GM18909 (cell line): Measurements from ENCODE around the gene CYP1A2.

Source experiments
- ATAC-seq: cut with Tn5 transposase; IDR thresholded peaks from one replicate; pipeline ENCODE4 v1.9.1; 2021; ENCODE audit warnings: mild to moderate bottlenecking; ENCODE audit not compliant: unreplicated experiment, poor library complexity

Gene CYP1A2

DNA sequence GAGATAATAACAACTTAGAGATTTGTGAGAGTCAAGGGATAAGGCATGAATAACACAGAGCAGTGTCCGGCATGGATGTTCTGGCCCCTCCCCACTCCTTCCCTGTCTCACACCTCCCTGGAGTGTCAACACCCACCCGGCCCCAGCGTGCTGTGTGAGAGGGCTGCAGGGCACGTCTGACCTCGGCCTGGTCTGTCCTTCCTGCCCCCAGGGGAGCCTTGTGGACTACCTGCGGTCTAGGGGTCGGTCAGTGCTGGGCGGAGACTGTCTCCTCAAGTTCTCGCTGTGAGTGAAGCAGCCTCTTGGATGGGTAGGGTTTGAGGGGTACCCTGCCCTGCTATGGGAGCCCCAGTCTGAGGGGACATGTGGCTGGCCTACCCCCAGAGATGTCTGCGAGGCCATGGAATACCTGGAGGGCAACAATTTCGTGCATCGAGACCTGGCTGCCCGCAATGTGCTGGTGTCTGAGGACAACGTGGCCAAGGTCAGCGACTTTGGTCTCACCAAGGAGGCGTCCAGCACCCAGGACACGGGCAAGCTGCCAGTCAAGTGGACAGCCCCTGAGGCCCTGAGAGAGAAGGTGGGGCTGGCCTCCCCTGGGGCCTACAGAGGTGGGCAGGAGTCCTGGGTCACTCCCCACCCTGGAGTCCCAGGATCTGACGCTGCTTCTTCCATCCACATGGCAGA, 52.8 kb downstream of the CYP1A2 start:
- ATAC-seq, result no peak

DNA sequence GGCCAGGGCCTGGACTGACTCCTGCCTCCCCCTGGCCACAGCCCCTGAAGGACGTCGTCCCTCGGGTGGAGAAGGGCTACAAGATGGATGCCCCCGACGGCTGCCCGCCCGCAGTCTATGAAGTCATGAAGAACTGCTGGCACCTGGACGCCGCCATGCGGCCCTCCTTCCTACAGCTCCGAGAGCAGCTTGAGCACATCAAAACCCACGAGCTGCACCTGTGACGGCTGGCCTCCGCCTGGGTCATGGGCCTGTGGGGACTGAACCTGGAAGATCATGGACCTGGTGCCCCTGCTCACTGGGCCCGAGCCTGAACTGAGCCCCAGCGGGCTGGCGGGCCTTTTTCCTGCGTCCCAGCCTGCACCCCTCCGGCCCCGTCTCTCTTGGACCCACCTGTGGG, 53.6 kb downstream of the CYP1A2 start:
- no peak for ATAC-seq

DNA sequence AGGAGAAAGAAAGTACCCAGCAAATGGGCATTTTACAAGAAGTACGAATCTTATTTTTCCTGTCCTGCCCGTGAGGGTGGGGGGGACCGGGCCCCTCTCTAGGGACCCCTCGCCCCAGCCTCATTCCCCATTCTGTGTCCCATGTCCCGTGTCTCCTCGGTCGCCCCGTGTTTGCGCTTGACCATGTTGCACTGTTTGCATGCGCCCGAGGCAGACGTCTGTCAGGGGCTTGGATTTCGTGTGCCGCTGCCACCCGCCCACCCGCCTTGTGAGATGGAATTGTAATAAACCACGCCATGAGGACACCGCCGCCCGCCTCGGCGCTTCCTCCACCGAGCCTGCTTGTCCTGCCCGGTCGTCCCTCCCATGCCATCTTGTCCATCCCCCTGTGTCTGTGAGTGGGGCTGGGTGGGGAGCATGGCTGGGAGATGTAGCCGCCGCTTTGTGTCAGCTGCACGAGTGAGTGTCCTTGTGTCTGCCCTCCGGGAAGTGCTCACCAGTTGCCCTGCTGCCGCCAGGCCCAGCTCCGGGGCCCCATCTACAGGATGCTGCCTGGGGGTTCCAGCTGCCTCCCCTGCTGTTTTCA, 54.3 kb downstream of the CYP1A2 start:
- no peak for ATAC-seq

DNA sequence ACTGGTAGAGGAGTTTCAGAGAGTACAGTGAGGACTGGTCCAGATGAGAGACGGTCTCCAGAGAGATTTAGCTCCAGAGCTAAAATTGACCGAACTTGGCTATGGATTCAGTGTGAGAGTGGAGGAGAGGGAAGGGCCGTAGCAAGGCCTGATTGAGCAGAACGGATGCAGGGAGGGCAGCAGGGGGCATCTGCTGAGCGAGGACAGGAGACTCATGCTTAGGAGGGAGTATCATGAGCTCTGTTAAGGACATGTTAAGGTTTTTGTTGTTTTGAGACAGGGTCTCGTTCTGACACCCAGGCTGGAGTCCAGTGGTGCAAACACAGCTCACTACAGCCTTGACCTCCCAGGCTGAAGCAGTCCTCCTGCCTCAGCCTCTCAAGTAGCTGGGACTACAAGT, 56.3 kb downstream of the CYP1A2 start:
- no peak for ATAC-seq
